NK-92 treated with Interleukin-12 subunit alpha and Interleukin-12 subunit beta, amount 100 ng/mL, for 24 hours (cell line): Measurements from ENCODE around the gene KTN1.

Source experiments
- DNase-seq: peaks from one replicate; lab custom pipeline; 2025; lab: John Stamatoyannopoulos, UW

KTN1 gene

DNA sequence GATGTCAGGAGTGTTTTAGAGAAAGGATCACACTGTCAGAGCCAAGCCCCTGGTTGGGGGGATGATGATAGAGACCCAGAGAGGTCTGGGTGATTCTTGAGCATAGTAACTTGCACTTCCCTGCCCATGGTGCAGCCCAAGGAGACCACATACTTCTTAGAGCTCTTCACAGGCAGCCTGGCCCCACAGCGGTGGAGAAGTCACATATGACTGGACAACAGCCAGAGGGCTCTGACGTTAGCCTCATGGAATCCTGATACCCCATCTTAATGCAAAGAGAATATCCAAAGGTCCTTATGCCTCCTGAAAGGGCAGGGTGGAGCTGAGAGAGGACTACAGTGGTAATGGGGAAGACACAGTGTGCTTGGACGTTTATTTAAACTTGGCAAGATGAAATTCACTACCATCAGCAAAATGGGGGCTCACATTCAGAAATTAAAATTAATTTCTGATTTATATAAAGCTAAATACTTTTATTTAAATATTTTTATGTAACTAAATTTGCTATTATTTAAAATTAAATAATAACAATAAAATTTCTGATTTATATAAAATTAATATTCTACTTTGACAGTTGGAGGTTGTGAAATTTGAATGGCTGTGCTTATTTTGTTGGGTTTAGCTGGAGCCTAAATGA is 131.3 kb downstream of the KTN1 start:
- no peak for DNase-seq

DNA sequence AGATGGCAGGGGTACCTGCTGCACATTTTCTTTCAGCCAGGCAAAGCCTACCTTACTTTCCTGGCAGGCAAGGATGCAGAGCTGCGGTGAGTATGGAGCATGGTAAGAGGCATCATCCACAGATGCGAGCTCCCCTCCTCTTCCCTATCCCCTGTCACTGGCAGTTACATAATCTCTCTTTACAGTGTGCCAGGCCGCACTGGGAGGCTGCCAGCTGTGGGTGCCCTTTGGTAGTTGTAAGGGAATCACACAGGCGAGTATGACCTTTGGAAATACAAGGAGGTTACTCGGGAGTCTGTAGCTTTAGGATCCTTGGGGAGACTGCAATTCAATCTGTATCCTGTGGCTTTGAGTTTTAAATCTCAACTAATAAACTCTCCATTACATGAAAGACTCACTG is 132.5 kb downstream of the KTN1 start:
- no peak for DNase-seq

DNA sequence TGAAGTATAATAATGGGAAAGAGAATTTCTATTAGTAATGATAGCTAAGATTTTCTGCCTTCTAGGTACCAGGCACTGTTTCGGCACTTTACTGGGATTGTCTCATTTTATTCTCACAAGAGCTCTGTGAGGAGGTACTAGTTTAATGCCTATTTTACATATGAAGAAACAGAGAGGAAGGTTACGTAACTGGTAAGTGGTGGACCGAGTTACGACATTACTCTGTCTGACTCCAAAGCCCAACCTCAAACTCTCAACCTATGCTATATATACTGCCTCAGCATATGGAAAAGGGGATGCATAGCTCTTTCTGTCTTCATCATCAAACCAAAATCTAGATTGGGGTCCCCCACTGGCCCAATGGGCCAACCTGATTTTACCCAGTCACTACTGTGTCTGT is 133.5 kb downstream of the KTN1 start:
- no peak for DNase-seq

DNA sequence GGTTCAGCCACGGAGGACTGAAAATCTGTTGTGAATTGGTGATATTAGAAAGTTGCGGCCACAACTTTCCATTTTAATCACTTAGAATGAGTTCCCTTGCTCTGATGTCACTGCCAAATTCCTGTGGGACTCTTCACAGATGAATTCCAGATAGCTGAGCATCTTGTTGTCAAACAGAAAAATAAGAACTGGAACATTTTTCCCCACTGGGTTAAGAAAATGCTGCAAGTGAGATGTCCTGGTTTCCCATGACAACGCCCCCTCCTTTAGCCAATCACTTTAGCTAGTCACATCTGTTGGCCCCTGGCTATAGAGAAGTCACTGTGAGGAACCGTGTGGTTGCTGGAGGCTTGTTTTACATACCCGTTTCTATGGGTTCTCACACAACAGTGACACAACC is 135.9 kb downstream of the KTN1 start:
- no peak for DNase-seq

DNA sequence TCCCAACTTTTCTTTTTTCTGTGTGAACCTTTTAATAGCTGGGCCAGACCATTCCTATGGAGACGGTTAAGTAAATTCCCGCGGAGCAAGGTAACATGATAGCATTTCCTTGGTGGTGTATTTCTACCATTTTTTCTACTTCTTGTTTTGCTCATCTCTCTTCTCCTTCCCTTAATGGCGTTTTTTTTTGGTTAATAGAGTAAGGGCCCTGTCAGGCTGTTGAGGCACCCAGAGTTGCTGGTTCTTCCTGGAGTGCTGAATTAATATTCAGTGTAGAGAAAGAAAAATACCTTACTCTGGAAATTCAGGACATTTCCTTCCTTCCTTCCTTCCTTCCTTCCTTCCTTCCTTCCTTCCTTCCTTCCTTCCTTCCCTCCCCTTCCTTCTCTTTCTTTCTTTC is 137.6 kb downstream of the KTN1 start:
- no peak for DNase-seq

DNA sequence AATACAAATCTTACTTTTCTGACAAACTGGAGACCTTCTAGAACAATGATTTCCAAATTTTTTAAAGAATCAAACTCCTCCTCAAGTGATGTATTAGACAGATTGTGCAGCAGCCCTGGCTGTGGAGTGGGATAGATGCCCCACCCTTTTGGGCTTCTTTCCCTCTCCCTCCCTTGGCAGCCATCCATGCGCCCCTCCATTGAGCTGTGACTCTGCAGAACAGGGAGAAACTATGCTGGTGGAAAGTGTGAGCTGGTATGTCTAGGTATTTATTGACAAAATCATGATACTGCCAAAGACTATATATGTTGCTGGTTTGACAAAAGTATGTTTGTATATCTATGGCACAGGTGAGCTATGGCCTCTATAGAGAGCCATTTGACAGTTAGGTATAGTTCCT is 138.5 kb downstream of the KTN1 start:
- DNase-seq, result no peak

DNA sequence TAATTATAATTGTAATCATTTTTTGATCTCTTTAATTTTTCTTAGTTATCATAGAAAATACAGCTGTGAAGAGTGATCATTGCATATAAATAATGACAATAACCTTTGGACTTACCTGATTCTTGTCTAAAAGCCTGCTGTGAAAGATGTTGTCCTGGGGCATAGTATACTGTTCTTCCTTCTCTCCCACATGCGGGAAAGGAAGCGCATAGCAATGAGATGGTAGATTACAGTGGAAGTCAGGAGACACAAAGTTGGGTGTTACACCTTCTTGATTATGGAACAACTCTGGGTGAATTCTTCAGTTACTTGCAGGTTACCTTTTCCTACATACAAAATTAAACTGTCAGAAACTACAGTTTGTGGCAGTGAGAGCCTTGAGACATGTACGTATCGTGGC is 140.8 kb downstream of the KTN1 start:
- no peak for DNase-seq

DNA sequence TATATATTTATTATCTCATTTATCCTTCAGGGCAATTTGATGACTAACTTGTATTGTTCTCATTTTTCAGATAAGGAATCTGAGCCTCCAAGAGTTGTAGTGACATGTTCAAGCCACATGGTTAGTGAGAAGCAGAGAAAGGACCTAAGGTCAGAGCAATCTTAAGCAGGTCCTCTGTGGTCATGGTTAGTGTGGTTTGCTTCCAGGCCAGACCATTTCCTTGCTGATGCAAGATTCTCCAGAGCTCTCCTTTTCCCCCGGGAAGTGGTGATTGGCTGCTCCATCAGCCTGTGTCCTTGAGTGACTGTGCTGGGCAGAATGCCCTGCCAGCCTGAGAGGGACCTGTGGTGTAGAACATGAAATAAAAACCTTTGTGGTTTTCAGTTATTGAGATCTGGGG is 141.3 kb downstream of the KTN1 start:
- DNase-seq, result no peak

DNA sequence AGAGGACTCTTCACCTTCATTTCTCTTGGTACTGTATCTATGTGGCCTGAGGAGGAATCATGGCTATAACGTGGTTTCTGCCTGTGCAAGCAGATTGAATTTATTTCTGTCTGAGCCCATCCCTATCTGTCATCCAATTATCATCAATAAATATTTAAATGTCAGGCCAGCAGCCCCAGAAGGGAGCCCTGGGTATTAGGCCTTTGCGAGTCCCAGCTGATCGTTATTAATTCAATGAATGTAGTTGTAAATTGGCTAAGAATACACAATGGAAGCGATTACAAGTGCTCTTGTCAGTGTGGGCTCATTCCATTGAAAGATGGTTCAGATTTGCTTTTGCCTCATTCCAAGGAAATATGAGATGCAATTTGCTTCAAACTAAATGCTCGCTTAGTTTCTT is 142.0 kb downstream of the KTN1 start:
- DNase-seq, result no peak

DNA sequence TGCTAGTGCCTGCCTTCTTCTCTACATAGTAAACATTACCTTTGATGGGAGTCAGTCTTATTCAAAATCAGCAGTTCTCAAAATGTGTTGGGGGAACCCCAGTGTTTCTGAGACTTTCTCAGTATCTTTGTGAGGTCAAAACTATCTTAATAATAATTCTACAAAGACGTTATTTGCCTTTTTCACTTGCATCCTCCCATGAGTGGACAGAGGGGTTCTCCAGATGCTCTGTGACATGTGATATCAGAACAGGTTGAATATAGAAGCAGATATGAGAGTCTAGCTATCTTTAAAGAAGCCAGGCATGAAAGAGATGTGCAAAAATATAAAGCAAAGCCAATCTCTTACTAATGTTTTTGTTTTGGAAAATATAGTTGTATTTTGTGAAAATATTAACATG is 144.7 kb downstream of the KTN1 start:
- no peak for DNase-seq

DNA sequence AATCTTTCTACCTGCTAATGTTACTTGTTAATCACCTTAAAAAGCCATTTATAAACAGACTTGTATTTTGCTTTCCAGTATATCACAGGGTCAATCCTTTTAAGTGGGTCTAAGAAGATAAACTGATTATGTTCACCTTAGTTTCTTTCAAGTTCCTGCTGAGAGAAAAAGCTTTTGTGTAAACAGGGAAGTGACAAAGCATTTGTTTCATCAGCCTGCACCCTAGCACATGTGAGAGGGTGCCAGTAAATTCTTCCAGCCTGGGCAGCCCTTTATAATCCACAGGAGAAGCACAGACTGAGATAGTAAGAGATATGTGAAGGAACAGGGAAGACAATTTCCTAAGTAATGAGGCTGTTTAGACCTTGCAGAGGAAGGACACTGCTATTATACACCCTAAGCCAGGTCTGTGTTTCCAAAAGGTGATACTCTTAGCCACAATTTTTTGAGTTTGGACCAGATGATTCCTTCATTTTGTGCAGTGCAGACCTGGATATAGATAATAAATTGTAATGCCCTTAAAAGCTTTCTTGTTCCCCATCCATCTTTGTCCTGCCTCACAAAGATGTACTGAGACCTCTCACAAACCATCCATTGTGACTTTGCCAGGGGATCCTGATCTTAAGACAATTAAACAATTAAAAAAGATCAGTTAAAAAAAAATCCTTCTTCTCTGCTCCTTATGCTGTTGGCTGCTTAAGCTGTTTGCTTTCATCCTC is 150.7 kb downstream of the KTN1 start:
- no peak for DNase-seq

DNA sequence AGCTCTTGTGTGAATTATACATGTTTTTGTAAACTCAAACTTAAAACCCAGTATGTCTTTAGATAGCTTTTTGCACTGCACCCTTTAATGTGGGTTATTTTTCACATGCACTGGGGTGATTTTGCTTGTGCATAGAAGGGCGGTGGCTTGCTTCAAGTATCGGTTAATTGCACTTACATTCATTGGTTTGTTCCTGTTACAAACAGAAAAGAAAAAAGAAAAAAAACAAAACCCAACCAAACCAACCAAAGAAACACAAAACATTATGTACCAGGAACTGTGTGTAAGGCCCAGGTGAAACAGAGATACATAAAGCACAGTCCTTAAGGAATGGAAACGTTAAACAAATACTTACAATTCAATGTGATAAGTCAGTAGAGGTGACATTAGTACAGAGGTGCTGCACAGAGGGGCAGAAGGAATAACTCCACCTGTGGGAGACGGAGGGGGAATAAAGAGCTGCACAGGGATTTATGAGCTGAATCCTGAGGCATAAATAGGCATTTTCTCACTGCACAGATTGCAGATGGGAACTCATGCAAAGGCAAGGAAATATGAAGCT is 151.4 kb downstream of the KTN1 start:
- no peak for DNase-seq

DNA sequence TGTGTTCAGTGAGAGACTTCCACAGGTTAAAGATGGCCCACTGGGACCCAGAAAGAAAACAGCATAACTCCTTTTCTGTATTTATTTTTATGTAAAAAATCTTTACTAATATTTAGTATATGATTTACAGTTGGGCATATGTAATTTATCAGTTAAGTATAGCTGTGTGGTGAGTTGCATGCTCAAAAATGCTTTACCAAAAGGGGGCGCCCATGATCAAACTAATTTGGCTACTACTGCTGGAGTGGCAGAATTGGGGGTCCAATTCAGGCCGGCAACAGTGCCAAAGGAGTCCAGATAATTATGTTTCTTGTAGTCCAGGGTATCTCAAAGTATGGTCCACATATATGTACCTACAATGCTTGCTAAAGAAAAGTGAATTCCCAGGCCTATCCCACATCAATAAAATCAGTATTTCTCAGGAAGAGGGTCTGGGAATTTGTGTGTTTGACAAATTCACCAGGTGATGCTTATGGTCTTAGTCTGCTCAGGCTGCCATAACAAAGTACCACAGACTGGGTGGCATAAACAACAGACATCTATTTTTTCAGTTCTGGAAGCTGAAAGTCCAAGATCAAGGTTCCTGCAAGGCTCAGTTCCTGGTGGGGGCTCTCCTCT is 152.0 kb downstream of the KTN1 start:
- no peak for DNase-seq

DNA sequence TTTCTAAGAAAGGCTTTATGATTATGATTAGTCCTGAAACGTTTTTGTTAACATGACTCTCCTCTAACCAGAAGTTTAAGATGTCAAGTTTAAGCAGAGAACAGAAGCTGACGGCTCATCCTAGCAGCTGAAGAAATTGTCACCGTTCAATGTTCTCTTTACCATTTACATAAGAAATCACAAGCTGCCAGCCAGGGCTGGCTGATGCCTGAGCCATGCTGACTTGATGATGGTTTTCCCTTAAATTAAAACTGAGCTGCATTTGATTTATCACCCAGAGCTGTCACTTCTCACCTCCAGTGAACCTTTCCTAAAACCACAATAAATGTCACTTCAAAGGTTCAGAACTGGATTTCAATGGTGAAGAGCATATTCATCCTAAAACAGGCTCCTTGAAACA is 153.6 kb downstream of the KTN1 start:
- DNase-seq, result no peak
